Activated naive CD8-positive, alpha-beta T cell treated with anti-CD3 and anti-CD28 coated beads, Interleukin-2, amount 50 U/mL, for 24 hours (primary cell): Measurements from ENCODE around the gene RRP1B.
"Not testable (repeated sequence)": the region's sequence is repeated elsewhere in the genome, so short reads cannot be mapped to it uniquely, and the experiment has no call there.

Experiments
- ATAC-seq: fragments of 150-1000 bp; cut with Tn5 transposase; one replicate; pipeline ENCODE4 v1.10.0; 2021
- DNase-seq: peaks from one replicate; pipeline ENCODE4 v3.0.0; 2021
- H3K27ac Mint-ChIP-seq: one replicate; pipeline ENCODE4 v1.8.0; 2021; ENCODE audit warnings: mild to moderate bottlenecking, mixed read lengths
- H3K27me3 Mint-ChIP-seq: one replicate; pipeline ENCODE4 v1.8.0; 2021; ENCODE audit warnings: mixed read lengths
- H3K36me3 Mint-ChIP-seq: one replicate; pipeline ENCODE4 v1.8.0; 2021; ENCODE audit warnings: low read depth, mixed read lengths
- H3K4me1 Mint-ChIP-seq: one replicate; pipeline ENCODE4 v1.8.0; 2021; ENCODE audit warnings: mixed read lengths
- H3K4me3 Mint-ChIP-seq: one replicate; pipeline ENCODE4 v1.8.0; 2021; ENCODE audit warnings: mild to moderate bottlenecking, moderate library complexity, mixed read lengths
- H3K9me3 Mint-ChIP-seq: one replicate; pipeline ENCODE4 v1.8.0; 2021; ENCODE audit warnings: mixed read lengths

RRP1B gene

DNA sequence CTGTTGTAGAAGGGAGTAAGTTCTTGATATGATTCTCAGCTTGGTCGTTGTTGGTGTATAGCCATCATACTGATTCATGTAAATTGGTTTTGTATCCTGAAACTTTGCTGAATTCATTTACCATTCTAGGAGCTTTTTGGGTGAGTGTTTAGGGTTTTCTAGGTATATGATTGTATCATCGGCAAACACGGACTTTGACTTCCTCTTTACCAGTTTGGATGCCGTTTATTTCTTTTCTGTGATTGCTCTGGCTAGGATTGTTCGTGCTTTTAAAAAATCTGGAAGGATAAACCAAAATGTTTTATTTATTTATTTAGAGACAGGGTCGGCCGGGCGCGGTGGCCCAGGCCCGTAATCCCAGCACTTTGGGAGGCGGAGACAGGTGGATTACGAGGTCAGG lies 20.6 kb downstream of the RRP1B start:
- ATAC-seq, result no peak

DNA sequence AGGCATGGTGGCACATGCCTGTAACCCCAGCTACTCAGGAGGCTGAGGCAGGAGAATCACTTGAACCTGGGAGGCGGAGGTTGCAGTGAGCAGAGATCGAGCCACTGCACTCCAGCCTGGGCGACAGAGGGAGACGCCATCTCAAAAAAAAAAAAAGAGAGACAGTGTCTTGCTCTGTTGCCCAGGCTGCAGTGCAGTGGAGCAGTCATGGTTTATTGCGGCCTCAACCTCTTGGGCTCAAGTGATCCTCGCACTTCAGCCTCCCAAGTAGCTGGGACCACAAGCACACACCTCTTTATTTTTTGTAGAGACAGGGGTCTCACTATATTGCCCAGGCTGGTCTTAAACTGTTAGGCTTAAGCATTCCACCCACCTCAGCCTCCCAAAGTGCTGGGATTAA lies 21.1 kb downstream of the RRP1B start:
- H3K4me3 Mint-ChIP-seq, ATAC-seq, H3K27ac Mint-ChIP-seq, DNase-seq, H3K9me3 Mint-ChIP-seq, H3K4me1 Mint-ChIP-seq, H3K27me3 Mint-ChIP-seq: not testable (repeated sequence)
- peaks cover 73% of the 10 kb centered on the region for H3K36me3 Mint-ChIP-seq

More for the DNA sequence above, 20.6 kb downstream of the RRP1B start:
- no peak overlapping the region for H3K4me3 Mint-ChIP-seq
- H3K4me1 Mint-ChIP-seq, result no peaks in the 10 kb centered on the region
- H3K36me3 Mint-ChIP-seq, result peaks cover 72% of the 10 kb centered on the region
- H3K9me3 Mint-ChIP-seq, result no peaks in the 10 kb centered on the region
- no peaks in the 10 kb centered on the region for H3K27me3 Mint-ChIP-seq
- H3K27ac Mint-ChIP-seq, result no peak overlapping the region
- no peak for DNase-seq

DNA sequence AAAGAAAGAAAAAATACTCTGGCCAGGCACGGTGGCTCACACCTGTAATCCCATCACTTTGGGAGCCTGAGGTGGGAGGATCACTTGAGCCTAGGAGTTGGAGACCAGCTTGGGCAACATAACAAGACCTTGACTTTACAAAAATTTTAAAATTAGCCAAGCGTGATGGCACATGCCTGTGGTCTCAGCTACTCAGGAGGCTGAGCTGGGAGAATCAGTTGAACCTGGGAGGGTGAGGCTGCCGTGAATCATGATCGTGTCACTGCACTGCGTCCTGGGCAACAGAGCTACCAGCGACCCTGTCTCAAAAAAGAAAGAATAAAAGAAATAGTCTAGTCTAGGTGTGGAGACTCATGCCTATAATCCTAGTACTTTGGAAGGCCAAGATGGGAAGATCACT lies 22.3 kb downstream of the RRP1B start:
- Mint-ChIP-seq H3K27ac (no peak overlapping the region), H3K4me1 (no peaks in the 10 kb centered on the region), H3K9me3 (no peaks in the 10 kb centered on the region), H3K36me3 (peaks cover 75% of the 10 kb centered on the region), H3K27me3 (no peaks in the 10 kb centered on the region), H3K4me3 (no peak overlapping the region)
- ATAC-seq (no peak), DNase-seq (no peak)

DNA sequence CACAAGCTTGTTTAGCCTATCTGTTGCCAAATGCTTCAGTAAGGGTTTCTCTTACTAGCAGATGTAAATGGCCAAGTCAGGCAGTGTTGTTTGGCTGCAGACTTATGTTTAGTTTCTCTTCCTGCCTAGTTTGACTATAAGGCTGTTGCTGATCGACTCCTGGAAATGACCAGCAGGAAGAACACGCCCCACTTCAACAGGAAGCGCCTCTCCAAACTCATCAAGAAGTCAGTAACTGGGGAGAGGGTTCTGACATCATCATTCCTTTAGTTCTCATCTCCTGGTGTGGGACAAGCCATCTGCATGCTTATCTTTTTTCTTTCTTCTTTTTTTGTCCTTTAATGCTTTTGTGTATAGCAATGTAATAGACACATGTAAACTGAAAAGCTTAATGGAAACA lies 25.1 kb downstream of the RRP1B start:
- Mint-ChIP-seq H3K27me3 (no peaks in the 10 kb centered on the region), H3K9me3 (no peaks in the 10 kb centered on the region), H3K4me3 (no peak overlapping the region), H3K27ac (no peak overlapping the region), H3K4me1 (no peaks in the 10 kb centered on the region), H3K36me3 (peaks cover 65% of the 10 kb centered on the region)
- DNase-seq (no peak), ATAC-seq (no peak)

DNA sequence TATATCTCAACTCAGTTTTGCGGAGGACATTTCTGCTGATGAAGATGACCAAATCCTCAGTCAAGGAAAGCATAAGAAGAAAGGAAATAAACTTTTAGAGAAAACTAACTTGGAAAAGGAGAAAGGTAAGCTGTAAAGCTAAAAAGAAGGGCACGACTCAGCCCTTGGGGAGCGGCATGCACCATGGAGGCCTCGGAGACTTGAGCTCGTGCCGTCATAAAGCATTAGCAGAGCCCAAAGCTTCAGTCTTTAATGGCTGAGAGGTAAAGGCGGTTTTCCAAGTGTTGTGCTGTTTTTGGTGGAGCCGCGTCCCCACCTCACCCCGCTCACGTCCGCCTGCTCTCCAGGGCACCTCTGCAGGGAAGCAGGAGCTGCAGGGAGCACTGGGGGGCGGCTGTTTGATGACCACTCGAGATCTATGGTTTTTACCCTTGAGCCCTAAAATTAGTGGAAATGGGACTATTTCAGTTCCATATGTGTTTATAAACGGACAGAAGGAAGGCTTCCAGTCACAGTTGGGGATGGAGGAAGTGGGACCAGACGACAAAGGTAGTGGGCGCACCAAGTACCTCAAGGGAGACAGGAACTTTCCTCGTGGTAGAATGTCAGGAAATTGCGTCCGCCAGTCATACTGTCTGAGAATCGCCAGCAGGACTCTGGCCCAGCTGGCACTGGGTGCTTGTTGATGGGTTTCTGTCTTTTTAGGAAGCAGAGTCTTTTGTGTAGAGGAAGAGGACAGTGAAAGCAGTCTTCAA lies 27.6 kb downstream of the RRP1B start:
- Mint-ChIP-seq H3K9me3 (no peaks in the 10 kb centered on the region), H3K36me3 (peaks cover 59% of the 10 kb centered on the region), H3K27ac (no peak overlapping the region), H3K4me3 (no peak overlapping the region), H3K27me3 (no peaks in the 10 kb centered on the region), H3K4me1 (no peaks in the 10 kb centered on the region)
- ATAC-seq (no peak), DNase-seq (no peak)

DNA sequence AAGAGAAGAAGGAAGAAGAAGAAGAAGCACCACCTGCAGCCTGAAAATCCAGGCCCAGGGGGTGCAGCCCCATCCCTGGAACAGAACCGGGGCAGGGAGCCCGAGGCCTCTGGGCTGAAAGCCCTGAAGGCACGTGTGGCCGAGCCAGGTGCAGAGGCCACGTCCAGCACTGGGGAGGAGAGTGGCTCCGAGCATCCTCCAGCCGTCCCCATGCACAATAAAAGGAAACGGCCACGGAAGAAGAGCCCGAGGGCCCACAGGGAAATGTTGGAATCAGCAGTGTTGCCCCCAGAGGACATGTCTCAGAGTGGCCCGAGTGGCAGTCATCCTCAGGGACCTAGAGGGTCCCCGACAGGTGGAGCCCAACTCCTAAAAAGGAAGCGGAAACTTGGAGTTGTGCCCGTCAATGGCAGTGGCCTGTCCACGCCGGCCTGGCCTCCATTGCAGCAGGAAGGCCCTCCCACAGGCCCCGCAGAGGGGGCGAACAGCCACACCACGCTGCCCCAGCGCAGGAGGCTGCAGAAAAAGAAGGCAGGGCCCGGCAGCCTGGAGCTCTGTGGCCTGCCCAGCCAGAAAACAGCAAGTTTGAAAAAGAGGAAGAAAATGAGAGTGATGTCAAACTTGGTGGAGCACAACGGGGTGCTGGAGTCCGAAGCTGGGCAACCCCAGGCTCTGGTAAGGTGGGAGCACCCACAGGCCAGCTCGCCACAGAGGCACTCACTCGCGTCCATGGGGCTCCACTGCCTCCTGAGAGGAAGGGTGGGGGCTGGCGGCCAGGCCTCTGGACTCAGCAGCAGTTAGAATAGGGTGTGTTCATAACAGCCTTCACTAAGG lies 28.4 kb downstream of the RRP1B start:
- Mint-ChIP-seq H3K4me3 (no peak overlapping the region), H3K9me3 (no peaks in the 10 kb centered on the region), H3K4me1 (no peaks in the 10 kb centered on the region), H3K36me3 (peaks cover 57% of the 10 kb centered on the region), H3K27ac (no peak overlapping the region), H3K27me3 (no peaks in the 10 kb centered on the region)
- DNase-seq (no peak), ATAC-seq (no peak)

DNA sequence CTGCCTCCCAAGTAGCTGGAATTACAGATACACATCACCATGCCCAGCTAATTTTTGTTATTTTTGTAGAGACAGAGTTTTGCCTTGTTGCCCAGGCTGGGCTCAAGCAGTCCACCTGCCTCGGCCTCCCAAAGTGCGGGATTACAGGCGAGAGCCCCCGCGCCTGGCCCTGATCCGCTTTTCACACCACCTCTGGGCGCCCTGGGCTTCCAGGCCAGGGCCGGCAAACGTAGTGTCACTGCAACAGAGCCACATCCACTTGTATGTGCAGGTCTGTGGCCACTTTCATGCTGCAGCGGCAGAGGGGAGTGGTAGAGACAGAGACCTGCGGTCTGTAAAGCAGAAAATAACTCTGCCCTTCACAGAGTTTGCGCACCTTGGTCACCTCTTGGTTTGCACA lies 29.5 kb downstream of the RRP1B start:
- Mint-ChIP-seq H3K36me3 (peaks cover 60% of the 10 kb centered on the region), H3K9me3 (no peaks in the 10 kb centered on the region), H3K27ac (no peak overlapping the region), H3K27me3 (no peaks in the 10 kb centered on the region), H3K4me1 (no peaks in the 10 kb centered on the region), H3K4me3 (no peak overlapping the region)
- DNase-seq, result no peak
- ATAC-seq, result no peak

DNA sequence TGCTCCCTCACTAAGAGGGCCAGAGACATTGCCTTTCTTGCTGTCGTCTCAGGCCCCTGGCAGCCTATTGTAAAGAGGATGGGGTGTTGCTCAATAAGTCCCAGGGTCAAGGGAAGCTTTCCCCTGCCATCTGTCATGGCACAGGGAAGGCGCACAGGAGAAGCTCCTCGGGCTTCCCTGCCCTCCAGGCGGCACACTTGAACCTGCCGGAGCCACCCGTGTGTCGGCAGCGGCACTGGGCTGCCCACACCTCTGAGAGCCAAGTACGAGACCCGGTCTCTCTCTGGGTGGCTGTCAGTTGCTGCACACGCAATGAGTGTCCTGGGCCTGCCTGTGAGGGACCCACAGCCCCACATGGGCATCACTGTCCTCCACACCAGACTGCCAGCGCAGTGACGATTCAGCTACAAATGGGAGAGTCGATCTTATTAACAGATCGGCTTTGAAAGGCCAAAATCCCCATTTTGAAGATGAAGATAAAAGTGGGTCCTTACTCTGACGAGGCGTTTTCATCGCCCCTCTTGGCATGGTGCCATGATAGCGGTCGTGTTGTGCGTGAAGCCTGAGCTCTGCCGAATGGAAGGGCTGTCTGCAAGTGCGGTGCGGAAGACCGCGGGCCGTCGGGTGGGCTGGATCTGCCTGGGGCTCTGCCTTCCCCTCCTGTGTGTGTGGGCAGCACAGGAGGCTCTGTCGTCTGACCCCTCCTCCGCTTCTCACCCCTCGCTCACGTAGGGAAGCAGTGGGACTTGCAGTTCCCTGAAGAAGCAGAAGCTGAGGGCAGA lies 30.4 kb downstream of the RRP1B start:
- no peak overlapping the region for H3K4me3 Mint-ChIP-seq
- H3K27ac Mint-ChIP-seq, result no peak overlapping the region
- H3K27me3 Mint-ChIP-seq, result no peaks in the 10 kb centered on the region
- no peaks in the 10 kb centered on the region for H3K4me1 Mint-ChIP-seq
- peaks cover 59% of the 10 kb centered on the region for H3K36me3 Mint-ChIP-seq
- no peaks in the 10 kb centered on the region for H3K9me3 Mint-ChIP-seq
- ATAC-seq, result no peak
- no peak for DNase-seq

DNA sequence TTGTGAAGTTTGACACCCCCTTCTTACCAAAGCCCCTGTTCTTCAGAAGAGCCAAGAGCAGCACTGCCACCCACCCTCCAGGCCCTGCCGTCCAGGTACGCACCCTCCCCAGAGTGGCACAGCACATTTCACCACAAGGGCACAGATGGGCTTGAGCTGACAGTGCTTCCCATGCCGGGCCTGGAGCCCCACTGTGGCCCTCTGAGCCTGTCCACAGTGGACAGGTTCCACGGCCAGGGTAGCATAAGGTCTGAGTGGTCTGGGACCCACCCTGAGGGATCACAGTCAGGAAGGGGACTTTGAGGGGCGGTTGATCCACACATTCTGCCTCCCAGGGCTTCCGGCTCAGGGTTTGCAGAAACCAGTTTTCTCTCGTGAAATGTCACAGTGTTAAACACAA lies 31.0 kb downstream of the RRP1B start:
- no peak overlapping the region for H3K4me3 Mint-ChIP-seq
- H3K27ac Mint-ChIP-seq, result no peak overlapping the region
- DNase-seq (no peak), ATAC-seq (no peak)
- no peaks in the 10 kb centered on the region for H3K27me3 Mint-ChIP-seq
- H3K36me3 Mint-ChIP-seq, result peaks cover 57% of the 10 kb centered on the region
- no peaks in the 10 kb centered on the region for H3K9me3 Mint-ChIP-seq
- no peaks in the 10 kb centered on the region for H3K4me1 Mint-ChIP-seq

DNA sequence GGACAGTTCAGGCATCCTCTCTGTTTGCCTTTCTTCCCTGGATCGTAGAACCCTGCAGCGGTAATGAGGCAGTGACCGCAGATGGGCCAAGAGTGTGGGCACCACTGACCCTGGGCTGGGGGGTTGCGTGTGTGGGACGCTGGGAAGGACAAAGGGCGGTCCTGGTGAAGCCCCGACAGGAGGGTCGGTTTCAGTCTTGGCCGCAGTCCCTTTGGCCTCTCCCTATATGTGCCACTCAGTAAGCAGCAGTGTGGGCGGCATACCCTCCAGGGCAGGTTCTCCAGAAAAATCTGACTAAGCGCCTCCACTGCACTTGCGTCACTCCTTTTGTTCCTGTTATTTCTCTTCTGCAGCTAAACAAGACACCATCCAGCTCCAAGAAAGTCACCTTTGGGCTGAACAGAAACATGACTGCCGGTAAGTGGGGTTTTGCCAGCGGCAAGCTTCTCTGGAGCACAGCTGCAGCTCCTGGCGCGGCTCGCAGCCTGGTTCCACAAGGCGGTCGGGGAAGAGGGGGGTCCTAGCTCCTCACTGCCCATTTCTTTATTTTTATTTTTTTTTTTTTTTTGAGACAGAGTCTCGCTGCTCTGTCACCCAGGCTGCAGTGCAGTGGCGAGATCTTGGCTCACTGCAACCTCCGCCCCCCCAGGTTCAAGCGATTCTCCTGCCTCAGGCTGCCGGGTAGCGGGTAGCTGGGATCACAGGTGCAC lies 31.9 kb downstream of the RRP1B start:
- Mint-ChIP-seq H3K27me3 (no peaks in the 10 kb centered on the region), H3K4me3 (no peak overlapping the region), H3K36me3 (peaks cover 58% of the 10 kb centered on the region), H3K27ac (no peak overlapping the region), H3K4me1 (no peaks in the 10 kb centered on the region), H3K9me3 (no peaks in the 10 kb centered on the region)
- ATAC-seq, result no peak
- DNase-seq, result no peak

DNA sequence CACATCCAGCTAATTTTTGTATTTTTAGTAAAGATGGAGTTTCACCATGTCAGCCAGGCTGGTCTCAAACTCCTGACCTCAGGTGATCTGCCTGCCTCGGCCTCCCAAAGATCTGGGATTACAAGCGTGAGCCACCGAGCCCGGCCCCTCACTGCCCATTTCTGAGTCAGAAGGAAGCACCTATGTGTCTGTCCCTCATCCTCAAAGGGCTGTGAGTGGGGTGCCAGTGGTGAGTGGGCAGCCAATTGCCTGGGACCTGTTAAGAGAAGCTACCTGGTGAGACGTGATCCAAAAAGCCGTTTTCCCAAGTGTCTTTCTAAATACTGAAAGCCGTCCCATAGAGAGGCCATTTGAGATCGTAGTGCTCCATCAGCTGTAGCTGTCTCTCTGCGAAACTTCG lies 32.4 kb downstream of the RRP1B start:
- H3K36me3 Mint-ChIP-seq, result peaks cover 58% of the 10 kb centered on the region
- no peaks in the 10 kb centered on the region for H3K27me3 Mint-ChIP-seq

DNA sequence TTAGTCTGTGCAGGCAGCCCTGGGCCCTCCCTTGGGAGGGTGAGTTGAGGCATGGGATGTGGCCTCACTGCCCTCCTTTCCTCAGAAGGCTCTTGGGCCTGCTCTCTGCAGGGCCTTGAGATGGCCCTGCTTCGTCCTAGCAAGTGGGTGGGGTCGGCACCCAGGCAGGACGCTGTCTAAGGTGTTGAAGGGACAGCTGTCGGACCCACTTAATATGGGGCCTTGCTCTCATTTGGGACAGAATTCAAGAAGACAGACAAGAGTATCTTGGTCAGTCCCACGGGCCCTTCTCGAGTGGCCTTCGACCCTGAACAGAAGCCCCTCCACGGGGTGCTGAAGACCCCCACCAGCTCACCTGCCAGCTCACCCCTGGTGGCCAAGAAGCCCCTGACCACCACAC lies 33.6 kb downstream of the RRP1B start:
- DNase-seq (no peak), ATAC-seq (no peak)
- Mint-ChIP-seq H3K4me1 (no peaks in the 10 kb centered on the region), H3K9me3 (no peaks in the 10 kb centered on the region), H3K4me3 (no peak overlapping the region), H3K27me3 (no peaks in the 10 kb centered on the region), H3K36me3 (peaks cover 57% of the 10 kb centered on the region), H3K27ac (no peak overlapping the region)

More for the DNA sequence above, 32.4 kb downstream of the RRP1B start:
- DNase-seq (no peak), ATAC-seq (no peak)
- Mint-ChIP-seq H3K27ac (no peak overlapping the region), H3K9me3 (no peaks in the 10 kb centered on the region), H3K4me3 (no peak overlapping the region), H3K4me1 (no peaks in the 10 kb centered on the region)

DNA sequence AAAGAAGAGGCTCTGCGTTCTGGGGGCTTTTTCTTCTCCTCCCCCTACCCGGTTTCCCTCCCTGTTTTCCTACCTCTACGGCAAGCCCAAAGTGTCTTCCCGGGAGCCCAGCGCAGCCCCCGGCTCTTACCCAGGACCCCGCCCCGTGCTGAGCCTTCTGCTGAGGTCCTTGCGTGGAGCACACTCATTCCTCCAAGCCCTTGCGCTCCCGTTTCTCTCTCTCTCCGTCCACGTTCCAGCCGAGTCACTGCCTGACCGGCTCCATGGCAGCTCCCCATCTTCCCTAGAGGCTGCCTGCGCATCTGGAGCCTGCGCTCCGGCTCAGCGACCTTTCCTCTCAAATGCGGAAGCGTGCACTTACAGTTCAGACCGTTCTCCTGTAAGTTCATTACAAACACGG lies 34.6 kb downstream of the RRP1B start:
- Mint-ChIP-seq H3K4me3 (no peak overlapping the region), H3K36me3 (peaks cover 63% of the 10 kb centered on the region), H3K9me3 (no peaks in the 10 kb centered on the region), H3K4me1 (no peaks in the 10 kb centered on the region), H3K27me3 (no peaks in the 10 kb centered on the region), H3K27ac (peak overlapping the region; percentile 14)
- ATAC-seq, result no peak
- DNase-seq, result no peak

DNA sequence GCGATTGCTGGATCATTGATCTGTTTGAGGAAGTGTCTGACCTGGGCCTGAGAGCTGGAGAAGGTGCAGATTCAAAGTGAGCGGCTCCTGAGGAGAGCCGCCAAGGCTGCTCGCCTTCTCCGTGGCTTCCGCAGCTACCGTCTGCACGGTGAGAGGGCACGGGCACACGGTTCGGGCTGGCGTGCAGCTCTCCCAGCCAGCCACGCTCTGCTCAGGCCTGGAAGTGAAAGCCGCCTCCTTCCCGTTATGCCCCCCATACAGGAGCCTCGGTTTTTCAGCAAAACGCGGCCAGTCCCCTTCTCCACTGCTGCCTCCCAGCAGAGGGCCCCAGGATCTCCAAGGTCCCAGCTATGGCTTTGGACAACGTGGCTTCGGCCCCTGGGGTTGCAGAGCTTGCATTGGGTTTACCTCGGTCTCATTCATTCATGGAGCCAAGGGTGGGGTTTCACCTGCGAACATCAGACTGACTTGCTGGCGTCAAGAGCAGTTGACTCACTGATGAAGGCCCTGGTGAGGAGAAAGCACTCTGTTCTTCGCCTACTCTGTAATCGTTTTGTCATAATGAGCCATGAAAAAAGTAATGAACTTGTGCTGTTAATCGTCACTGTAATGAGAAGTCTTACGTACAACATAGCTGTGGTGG lies 35.2 kb downstream of the RRP1B start:
- Mint-ChIP-seq H3K9me3 (no peaks in the 10 kb centered on the region), H3K27me3 (no peaks in the 10 kb centered on the region), H3K4me1 (no peaks in the 10 kb centered on the region), H3K4me3 (no peak overlapping the region), H3K27ac (no peak overlapping the region), H3K36me3 (peaks cover 63% of the 10 kb centered on the region)
- DNase-seq (no peak), ATAC-seq (no peak)
